GM23338 (cell line): ENCODE results near the gene ASPG. TPM values are rescaled to one million over a fixed set of nuclear protein-coding genes. Genes with fewer than 3 reads are reported as not detected.

Experiments used
- ATAC-seq: fragments of 200-7000 bp; cut with Tn5 transposase; 3 replicates; pipeline ENCODE4 v1.9.1; 2020
- DNase-seq: peaks from one replicate; pipeline ENCODE4 v3.0.0-alpha.2; 2015; ENCODE audit warnings: low spot score
- H2AFZ ChIP-seq: fragments of 200-600 bp; sonication (generic); 2 replicates; pipeline ENCODE4 v1.8.0; 2016; ENCODE audit warnings: antibody characterized with exemption, mild to moderate bottlenecking, moderate library complexity
- H3F3A ChIP-seq: fragments of 200-600 bp; sonication (generic); replicated peaks from 2 replicates; pipeline ENCODE4 v1.8.0; 2017; ENCODE audit warnings: antibody characterized with exemption, mixed run types, low read depth
- H3K27ac ChIP-seq: fragments of 200-600 bp; sonication (generic); 2 replicates; pipeline ENCODE4 v1.6.1; 2016; ENCODE audit warnings: low read depth
- H3K27me3 ChIP-seq: fragments of 200-600 bp; sonication (generic); 2 replicates; pipeline ENCODE4 v1.8.0; 2016; ENCODE audit warnings: mild to moderate bottlenecking, mixed run types, moderate library complexity; ENCODE audit not compliant: insufficient read depth
- H3K36me3 ChIP-seq: fragments of 200-600 bp; sonication (generic); 2 replicates; pipeline ENCODE4 v1.8.0; 2016; ENCODE audit warnings: mild to moderate bottlenecking; ENCODE audit not compliant: insufficient read depth
- H3K4me1 ChIP-seq: fragments of 200-600 bp; sonication (generic); 2 replicates; pipeline ENCODE4 v1.8.0; 2016; ENCODE audit warnings: mild to moderate bottlenecking, moderate library complexity; ENCODE audit not compliant: insufficient read depth
- H3K4me2 ChIP-seq: fragments of 200-600 bp; sonication (generic); 2 replicates; pipeline ENCODE4 v1.7.1; 2017; ENCODE audit warnings: mixed run types
- H3K4me3 ChIP-seq: fragments of 200-600 bp; sonication (generic); 2 replicates; pipeline ENCODE4 v1.6.1; 2016; ENCODE audit warnings: mixed run types
- H3K79me2 ChIP-seq: fragments of 200-600 bp; sonication (generic); replicated peaks from 2 replicates; pipeline ENCODE4 v1.8.0; 2017; ENCODE audit warnings: mild to moderate bottlenecking; ENCODE audit not compliant: insufficient read depth
- H3K9me2 ChIP-seq: fragments of 200-600 bp; sonication (generic); 2 replicates; pipeline ENCODE4 v1.8.0; 2017; ENCODE audit not compliant: insufficient read depth
- H4K20me1 ChIP-seq: fragments of 200-600 bp; sonication (generic); replicated peaks from 2 replicates; pipeline ENCODE4 v1.8.0; 2017; ENCODE audit warnings: mild to moderate bottlenecking; ENCODE audit not compliant: insufficient read depth
- H3K27ac Mint-ChIP-seq: 2 replicates; pipeline ENCODE4 v1.8.0; 2020; ENCODE audit warnings: inconsistent platforms, mild to moderate bottlenecking, moderate library complexity, mixed read lengths
- H3K27me3 Mint-ChIP-seq: 3 replicates; pipeline ENCODE4 v1.8.0; 2022; ENCODE audit warnings: low read depth, mild to moderate bottlenecking, moderate library complexity, mixed read lengths, inconsistent platforms; ENCODE audit not compliant: insufficient read depth, poor library complexity
- H3K36me3 Mint-ChIP-seq: 3 replicates; pipeline ENCODE4 v1.8.0; 2021; ENCODE audit warnings: low read depth, mild to moderate bottlenecking, inconsistent platforms, moderate library complexity, mixed read lengths
- H3K4me1 Mint-ChIP-seq: 3 replicates; pipeline ENCODE4 v1.8.0; 2020; ENCODE audit warnings: mild to moderate bottlenecking, inconsistent platforms, mixed read lengths
- H3K4me3 Mint-ChIP-seq: 3 replicates; pipeline ENCODE4 v1.8.0; 2021; ENCODE audit warnings: moderate library complexity, mild to moderate bottlenecking, inconsistent platforms, mixed read lengths
- H3K9me3 Mint-ChIP-seq: 3 replicates; pipeline ENCODE4 v1.8.0; 2020; ENCODE audit warnings: moderate library complexity, mild to moderate bottlenecking, inconsistent platforms, mixed read lengths
- CREB1 ChIP-seq: fragments of 250-450 bp; sonication (Bioruptor Pico); IDR thresholded peaks from 2 replicates; pipeline ENCODE4 v1.5.0; 2020; ENCODE audit warnings: low read depth, mild to moderate bottlenecking, moderate library complexity
- EZH2 ChIP-seq: fragments of 200-600 bp; sonication (generic); IDR thresholded peaks from one replicate; pipeline ENCODE4 v1.8.0; 2017; ENCODE audit warnings: antibody characterized with exemption, mild to moderate bottlenecking, low read depth; ENCODE audit not compliant: unreplicated experiment
- EZH2phosphoT487 ChIP-seq: fragments of 200-600 bp; sonication (generic); IDR thresholded peaks from one replicate; pipeline ENCODE4 v1.8.1; 2018; ENCODE audit warnings: antibody characterized with exemption; ENCODE audit not compliant: unreplicated experiment
- JUNB ChIP-seq: IDR thresholded peaks from one replicate; pipeline ENCODE4 v1.6.1; 2016; ENCODE audit warnings: antibody characterized with exemption; ENCODE audit not compliant: unreplicated experiment
- NANOG ChIP-seq: IDR thresholded peaks from 2 replicates; pipeline ENCODE4 v1.6.1; 2016; ENCODE audit warnings: antibody characterized with exemption, borderline replicate concordance
- POLR2AphosphoS5 ChIP-seq: IDR thresholded peaks from 2 replicates; pipeline ENCODE4 v1.6.1; 2016; ENCODE audit warnings: antibody characterized with exemption, low read depth
- REST ChIP-seq: IDR thresholded peaks from one replicate; pipeline ENCODE4 v1.6.1; 2018; ENCODE audit warnings: antibody characterized with exemption; ENCODE audit not compliant: unreplicated experiment
- STAT1 ChIP-seq: IDR thresholded peaks from one replicate; pipeline ENCODE4 v1.6.1; 2016; ENCODE audit warnings: antibody characterized with exemption; ENCODE audit not compliant: unreplicated experiment
- ZNF114 ChIP-seq: fragments of 250-450 bp; sonication (Bioruptor Pico); IDR thresholded peaks from 2 replicates; pipeline ENCODE4 v1.5.0; 2020; ENCODE audit warnings: mild to moderate bottlenecking, moderate library complexity
- ZNF331 ChIP-seq: fragments of 250-450 bp; sonication (Bioruptor Pico); IDR thresholded peaks from 2 replicates; pipeline ENCODE4 v1.5.0; 2020; ENCODE audit warnings: low read depth, mild to moderate bottlenecking, moderate library complexity
- ZNF462 ChIP-seq: fragments of 250-450 bp; sonication (Bioruptor Pico); IDR thresholded peaks from 2 replicates; pipeline ENCODE4 v1.5.0; 2020; ENCODE audit warnings: mild to moderate bottlenecking, moderate library complexity
- polyA plus RNA-seq: library from polyadenylated mRNA; unstranded; fragments of >200 nt; fragmentation: Nextera tagmentation; extraction: Ambion mirVana; gene quantifications from 2 replicates; pipeline ENCODE4 v1.2.1, GENCODE V29; 2016
- total RNA-seq: library from RNA; depleted of rRNA; stranded (reverse); fragments of >200 nt; shearing (Covaris generic); gene quantifications from 2 replicates; pipeline ENCODE4 v1.2.3, GENCODE V29; 2014
- TF ChIP-seq, protein P1 (sequence below), 2 experiments: fragments of 200-600 bp in 1 of 2; sonication (generic) in 1 of 2; conservative IDR thresholded peaks; 2 replicates each; pipeline versions ENCODE4 v1.5.1 to v1.6.1; 2016 to 2017; ENCODE audit warnings: antibody characterized with exemption in 2 of 2, low read depth in 2 of 2, mild to moderate bottlenecking in 2 of 2, moderate library complexity in 1 of 2
- TF ChIP-seq, protein P2 (sequence below): IDR thresholded peaks from 2 replicates; pipeline ENCODE4 v1.6.1; 2016; ENCODE audit warnings: antibody characterized with exemption

ASPG gene
- total and polyA plus RNA-seq, 2 experiments from 2014 or later = 0.61 to 6.2 TPM

DNA sequence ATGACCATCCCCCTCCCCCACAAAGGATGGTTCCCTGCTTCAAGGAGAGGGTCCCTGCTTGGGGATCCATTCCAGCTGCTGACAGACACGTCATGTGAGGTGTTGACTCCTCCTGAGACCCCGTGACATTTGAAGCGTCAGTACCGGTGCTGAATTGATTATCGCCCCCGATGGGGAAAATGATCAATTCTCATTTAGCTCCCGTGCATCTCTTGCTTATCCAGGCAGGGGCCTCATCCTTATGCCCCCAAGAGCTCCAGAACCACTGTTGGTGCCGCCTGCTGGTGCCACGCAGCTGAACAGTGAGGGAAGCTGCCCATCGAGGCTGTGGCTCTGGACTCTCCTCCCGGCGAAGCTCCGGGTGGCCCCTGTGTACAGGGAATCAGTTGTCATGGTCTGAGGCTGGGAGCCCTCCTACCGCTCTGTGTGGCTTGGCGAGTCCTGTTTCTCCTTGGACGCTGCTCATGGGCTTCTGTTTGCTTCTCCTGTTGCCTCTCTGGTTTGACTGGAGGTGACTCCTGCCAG is 57.5 kb downstream of the ASPG start:
- Mint-ChIP-seq H3K27me3 (peaks cover 13% of the 10 kb centered on the region), H3K4me3 (no peak overlapping the region), H3K9me3 (no peaks in the 10 kb centered on the region), H3K27ac (no peak overlapping the region), H3K4me1 (peaks cover 34% of the 10 kb centered on the region), H3K36me3 (no peaks in the 10 kb centered on the region; the same call in 2 of the 3 replicates)
- Histone ChIP-seq H3K79me2 (peaks cover 86% of the 10 kb centered on the region), H3K9me2 (no peaks in the 10 kb centered on the region), H3K27ac (no peak overlapping the region), H3K4me3 (no peak overlapping the region), H3F3A (no peaks in the 10 kb centered on the region), H3K36me3 (no peaks in the 10 kb centered on the region), H3K4me1 (peaks cover 13% of the 10 kb centered on the region), H3K4me2 (no peak overlapping the region), H4K20me1 (peaks cover 4% of the 10 kb centered on the region), H2AFZ (no peak overlapping the region), H3K27me3 (peaks cover 4% of the 10 kb centered on the region; the same call in 1 of the 2 replicates)
- ATAC-seq (no peak), DNase-seq (no peak)
- TF ChIP-seq POLR2AphosphoS5 (no peak), ZNF114 (CRISPR knock-in tag) (no peak), CREB1 (CRISPR knock-in tag) (no peak), STAT1 (no peak), REST (no peak), ZNF462 (no peak), ZNF331 (CRISPR knock-in tag) (no peak), EZH2 (no peak), EZH2phosphoT487 (no peak), JUNB (no peak), NANOG (no peak)
- TF ChIP-seq, protein P1, sequence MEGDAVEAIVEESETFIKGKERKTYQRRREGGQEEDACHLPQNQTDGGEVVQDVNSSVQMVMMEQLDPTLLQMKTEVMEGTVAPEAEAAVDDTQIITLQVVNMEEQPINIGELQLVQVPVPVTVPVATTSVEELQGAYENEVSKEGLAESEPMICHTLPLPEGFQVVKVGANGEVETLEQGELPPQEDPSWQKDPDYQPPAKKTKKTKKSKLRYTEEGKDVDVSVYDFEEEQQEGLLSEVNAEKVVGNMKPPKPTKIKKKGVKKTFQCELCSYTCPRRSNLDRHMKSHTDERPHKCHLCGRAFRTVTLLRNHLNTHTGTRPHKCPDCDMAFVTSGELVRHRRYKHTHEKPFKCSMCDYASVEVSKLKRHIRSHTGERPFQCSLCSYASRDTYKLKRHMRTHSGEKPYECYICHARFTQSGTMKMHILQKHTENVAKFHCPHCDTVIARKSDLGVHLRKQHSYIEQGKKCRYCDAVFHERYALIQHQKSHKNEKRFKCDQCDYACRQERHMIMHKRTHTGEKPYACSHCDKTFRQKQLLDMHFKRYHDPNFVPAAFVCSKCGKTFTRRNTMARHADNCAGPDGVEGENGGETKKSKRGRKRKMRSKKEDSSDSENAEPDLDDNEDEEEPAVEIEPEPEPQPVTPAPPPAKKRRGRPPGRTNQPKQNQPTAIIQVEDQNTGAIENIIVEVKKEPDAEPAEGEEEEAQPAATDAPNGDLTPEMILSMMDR (conservative IDR thresholded peaks at IDR 0.05; ENCODE audit: low read depth in 2 of 2) = no peak
- TF ChIP-seq, protein P2, sequence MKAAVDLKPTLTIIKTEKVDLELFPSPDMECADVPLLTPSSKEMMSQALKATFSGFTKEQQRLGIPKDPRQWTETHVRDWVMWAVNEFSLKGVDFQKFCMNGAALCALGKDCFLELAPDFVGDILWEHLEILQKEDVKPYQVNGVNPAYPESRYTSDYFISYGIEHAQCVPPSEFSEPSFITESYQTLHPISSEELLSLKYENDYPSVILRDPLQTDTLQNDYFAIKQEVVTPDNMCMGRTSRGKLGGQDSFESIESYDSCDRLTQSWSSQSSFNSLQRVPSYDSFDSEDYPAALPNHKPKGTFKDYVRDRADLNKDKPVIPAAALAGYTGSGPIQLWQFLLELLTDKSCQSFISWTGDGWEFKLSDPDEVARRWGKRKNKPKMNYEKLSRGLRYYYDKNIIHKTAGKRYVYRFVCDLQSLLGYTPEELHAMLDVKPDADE = no peak
